ENCODE measurements around the gene ADSS2. TPM values are rescaled to one million over a fixed set of nuclear protein-coding genes. Genes with fewer than 3 reads are reported as not detected.
"Not testable (repeated sequence)": the region's sequence is repeated elsewhere in the genome, so short reads cannot be mapped to it uniquely, and the experiment has no call there.

The ADSS2 gene
- total RNA-seq, 1 donor from 2014 or later, result 74.5 TPM

DNA sequence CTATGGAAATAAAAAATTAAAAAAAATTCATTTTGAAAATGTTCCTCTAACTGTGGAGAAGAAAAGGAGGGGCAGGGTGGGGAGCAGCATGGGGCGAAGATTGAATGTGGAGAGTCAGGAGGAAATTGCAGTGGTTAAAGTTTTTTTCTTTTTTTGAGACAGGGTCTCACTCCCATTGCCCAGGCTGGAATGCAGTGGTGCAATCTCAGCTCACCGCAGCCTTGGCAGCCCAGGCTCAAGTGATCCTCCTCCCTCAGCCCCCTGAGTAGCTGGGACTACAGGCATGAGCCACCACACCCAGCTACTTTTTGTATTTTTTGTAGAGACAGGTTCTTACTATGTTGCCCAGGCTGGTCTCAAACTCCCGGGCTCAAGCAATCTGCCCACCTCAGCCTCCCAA, 67.6 kb downstream of the ADSS2 start:
- H3K4me1 Mint-ChIP-seq (ENCODE audit: low read depth), result no peaks in the 10 kb centered on the region
- H3K4me3 Mint-ChIP-seq, result no peak overlapping the region
- H3K27ac Mint-ChIP-seq, result no peak overlapping the region
- no peaks in the 10 kb centered on the region for H3K9me3 Mint-ChIP-seq
- no peak for DNase-seq (ENCODE audit: low spot score)
- intact Hi-C loops (cut with micrococcal nuclease), result no loop called here
- H3K27me3 Mint-ChIP-seq (ENCODE audit: insufficient read depth), result no peaks in the 10 kb centered on the region
- H3K36me3 Mint-ChIP-seq (ENCODE audit: low read depth), result no peaks in the 10 kb centered on the region

DNA sequence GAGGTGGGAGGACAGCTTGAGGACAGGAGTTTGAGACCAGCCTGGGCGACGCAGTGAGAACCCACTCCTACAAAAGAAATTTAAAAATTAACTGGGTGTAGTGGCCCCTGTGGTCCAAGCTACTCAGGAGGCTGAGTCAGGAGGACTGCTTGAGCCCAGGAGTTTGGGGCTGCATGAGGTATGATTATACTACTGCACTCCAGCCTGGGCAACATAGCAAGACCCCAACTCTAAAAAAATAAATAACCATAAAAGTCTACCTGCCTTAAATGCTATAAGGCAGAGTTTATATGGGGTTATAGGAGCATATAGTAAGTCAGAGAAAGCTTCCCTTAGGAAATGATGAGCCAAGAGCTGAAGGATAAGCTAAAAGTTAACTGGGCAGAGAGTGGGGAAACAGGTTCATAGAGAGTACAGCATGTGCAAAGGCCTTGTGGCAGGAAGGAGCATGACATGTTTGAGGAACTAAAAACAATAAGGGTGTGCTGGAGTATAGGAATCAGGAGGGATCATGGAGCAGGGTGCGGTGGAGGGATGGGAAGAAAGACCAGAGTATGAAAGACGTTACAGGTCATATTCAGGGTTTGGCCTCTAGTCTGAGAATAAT, 68.3 kb downstream of the ADSS2 start:
- Mint-ChIP-seq H3K36me3 (ENCODE audit: low read depth) (no peaks in the 10 kb centered on the region), H3K27me3 (ENCODE audit: insufficient read depth) (no peaks in the 10 kb centered on the region), H3K4me3 (no peak overlapping the region), H3K9me3 (no peaks in the 10 kb centered on the region), H3K4me1 (ENCODE audit: low read depth) (no peaks in the 10 kb centered on the region), H3K27ac (no peak overlapping the region)
- no peak for DNase-seq (ENCODE audit: low spot score)
- intact Hi-C loops (cut with micrococcal nuclease), result no loop called here

DNA sequence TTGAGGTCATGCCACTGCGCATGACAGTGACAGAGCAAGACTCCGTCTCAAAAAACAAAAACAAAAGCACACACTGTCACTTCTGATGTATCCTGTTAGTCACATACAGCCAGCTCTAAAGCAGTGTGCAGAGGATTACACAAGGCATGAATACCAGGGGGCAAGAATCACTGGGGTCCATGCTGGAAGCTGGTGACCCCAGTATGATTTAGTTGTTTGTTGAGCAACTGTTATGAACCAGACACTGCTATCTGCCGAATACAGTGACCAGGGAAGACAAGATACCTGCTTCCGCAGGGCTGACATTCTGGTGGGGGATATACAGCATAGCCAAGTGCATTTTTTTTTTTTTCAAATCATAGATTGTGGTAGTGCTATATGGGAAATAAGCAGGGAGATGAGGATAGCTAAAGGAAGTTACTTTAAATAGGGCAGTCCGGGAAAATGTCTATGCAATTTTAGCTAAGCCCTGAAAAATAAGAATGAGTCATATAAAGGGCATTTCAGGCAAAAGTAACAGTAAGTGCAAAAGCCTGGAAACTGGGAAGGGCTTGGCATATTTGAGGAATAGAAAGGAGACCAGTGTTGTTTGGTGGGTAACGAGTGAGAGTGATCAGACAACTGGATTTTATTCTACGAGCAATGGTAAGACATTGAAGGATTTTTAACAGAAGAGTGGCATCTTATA, 69.7 kb downstream of the ADSS2 start:
- Mint-ChIP-seq H3K27ac (no peak overlapping the region), H3K9me3 (no peaks in the 10 kb centered on the region), H3K27me3 (ENCODE audit: insufficient read depth) (no peaks in the 10 kb centered on the region), H3K4me1 (ENCODE audit: low read depth) (no peaks in the 10 kb centered on the region), H3K36me3 (ENCODE audit: low read depth) (no peaks in the 10 kb centered on the region), H3K4me3 (no peak overlapping the region)
- intact Hi-C loops (cut with micrococcal nuclease), result no loop called here
- DNase-seq (ENCODE audit: low spot score), result no peak

DNA sequence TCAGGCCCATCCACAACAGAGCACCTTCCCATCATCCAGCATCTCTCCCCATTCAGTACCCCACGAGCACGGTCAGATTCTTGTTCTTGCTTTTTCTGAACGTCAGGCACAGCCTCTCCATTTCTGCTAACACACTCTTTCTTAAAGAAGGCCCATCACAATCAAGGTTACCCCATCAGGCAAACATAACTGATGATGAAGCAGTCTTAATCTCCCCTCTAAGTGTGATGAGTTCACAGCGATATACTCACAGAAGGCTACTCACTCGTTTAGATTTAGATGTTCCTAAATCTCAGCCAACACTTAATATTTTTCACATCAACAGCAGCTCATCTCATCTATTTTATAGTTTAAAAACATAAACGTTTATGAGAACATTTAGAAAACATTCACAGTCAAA, 75.6 kb downstream of the ADSS2 start:
- Mint-ChIP-seq H3K27me3 (ENCODE audit: insufficient read depth) (no peaks in the 10 kb centered on the region), H3K36me3 (ENCODE audit: low read depth) (no peaks in the 10 kb centered on the region)

DNA sequence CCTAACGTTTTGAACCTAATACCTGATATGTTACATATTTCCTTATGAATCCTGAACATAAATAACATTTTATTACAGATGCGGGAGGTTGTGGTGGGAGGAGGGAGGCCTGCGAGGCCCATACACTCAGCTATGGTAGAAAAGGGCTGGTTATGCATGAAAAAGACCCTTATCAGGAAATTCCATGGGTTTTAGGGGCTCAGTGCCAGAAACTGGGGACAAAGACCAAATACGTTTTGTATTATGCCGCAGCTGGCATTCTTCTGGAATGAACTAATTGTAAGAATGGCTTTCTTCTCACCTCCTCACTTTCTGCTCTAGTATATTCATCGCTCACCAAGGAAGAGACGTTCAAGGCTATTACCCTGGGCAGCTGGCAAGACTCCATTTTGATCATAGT, 76.7 kb downstream of the ADSS2 start:
- H3K4me1 Mint-ChIP-seq (ENCODE audit: low read depth), result no peaks in the 10 kb centered on the region
- no peaks in the 10 kb centered on the region for H3K9me3 Mint-ChIP-seq
- no peaks in the 10 kb centered on the region for H3K36me3 Mint-ChIP-seq (ENCODE audit: low read depth)
- intact Hi-C loops (cut with micrococcal nuclease), result no loop called here
- H3K4me3 Mint-ChIP-seq, result no peak overlapping the region
- H3K27me3 Mint-ChIP-seq (ENCODE audit: insufficient read depth), result no peaks in the 10 kb centered on the region
- no peak for DNase-seq (ENCODE audit: low spot score)
- no peak overlapping the region for H3K27ac Mint-ChIP-seq

More for the DNA sequence above, 75.6 kb downstream of the ADSS2 start:
- no peak for DNase-seq (ENCODE audit: low spot score)
- no peaks in the 10 kb centered on the region for H3K9me3 Mint-ChIP-seq
- H3K4me1 Mint-ChIP-seq (ENCODE audit: low read depth), result no peaks in the 10 kb centered on the region
- no peak overlapping the region for H3K4me3 Mint-ChIP-seq
- H3K27ac Mint-ChIP-seq, result no peak overlapping the region
- intact Hi-C loops (cut with micrococcal nuclease), result no loop called here

DNA sequence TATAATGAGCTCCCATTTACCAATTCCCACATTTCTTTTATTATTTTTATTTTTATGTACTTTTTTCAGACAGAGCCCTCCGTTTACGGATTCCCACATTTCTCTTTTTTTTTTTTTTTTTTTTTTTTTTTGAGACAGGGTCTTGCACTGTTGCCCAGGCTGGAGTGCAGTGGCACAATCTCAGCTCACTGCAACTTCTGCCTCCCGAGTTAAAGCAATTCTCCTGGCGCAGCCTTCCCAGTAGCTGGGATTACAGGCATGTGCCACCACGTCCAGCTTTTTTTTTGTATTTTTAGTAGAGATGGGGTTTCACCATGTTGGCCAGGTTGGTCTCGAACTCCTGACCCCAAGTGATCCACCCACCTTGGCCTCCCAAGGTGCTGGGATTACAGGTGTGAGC, 77.2 kb downstream of the ADSS2 start:
- H3K27ac Mint-ChIP-seq; intact Hi-C loops (cut with micrococcal nuclease); H3K36me3 Mint-ChIP-seq (ENCODE audit: low read depth); H3K27me3 Mint-ChIP-seq (ENCODE audit: insufficient read depth); DNase-seq (ENCODE audit: low spot score); H3K9me3 Mint-ChIP-seq; H3K4me1 Mint-ChIP-seq (ENCODE audit: low read depth); H3K4me3 Mint-ChIP-seq: not testable (repeated sequence)

DNA sequence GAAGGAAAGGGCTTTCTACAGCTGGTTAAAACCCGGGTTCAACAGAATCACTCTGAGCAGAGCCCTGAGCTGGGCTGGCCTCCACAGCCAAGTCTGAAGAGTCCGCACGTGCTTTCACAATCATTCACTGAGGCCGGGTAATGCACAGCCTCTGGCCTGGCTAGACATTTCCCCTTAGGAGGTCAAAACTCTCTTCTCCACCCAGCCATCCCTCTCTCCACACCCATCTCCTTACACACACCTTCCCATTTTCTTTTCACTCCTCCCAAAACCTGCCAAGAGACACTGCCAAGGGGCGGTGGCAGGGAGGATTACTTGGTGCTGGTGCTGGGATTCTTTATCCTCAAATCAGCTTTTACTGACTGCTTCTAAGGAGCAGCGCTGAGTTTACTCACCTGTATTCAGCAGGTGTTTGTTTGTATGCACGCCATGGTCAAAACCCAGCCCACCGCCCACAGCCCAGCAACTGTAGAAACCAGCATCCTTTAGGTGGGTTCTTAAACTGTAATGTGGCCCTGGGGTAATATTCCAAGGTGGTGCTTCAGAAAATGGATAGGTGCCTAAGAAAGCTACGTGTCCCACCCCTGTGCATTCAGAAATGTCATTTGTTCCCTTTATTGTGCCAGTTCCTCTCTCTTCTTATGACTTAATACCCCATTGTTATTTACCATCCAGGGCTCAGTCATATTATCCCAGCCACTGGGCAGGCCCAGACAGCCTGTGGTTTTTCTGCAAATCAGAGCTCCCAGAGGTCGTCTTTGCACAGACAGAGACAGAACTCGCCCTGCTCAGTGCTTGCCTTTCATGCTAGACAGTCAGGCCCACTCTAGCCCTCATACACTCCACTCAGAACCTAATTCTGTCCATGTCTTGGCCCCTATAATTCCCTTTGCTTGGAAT, 80.2 kb downstream of the ADSS2 start:
- Mint-ChIP-seq H3K27me3 (ENCODE audit: insufficient read depth) (peaks cover 2% of the 10 kb centered on the region), H3K36me3 (ENCODE audit: low read depth) (no peaks in the 10 kb centered on the region), H3K4me3 (no peak overlapping the region), H3K9me3 (no peaks in the 10 kb centered on the region), H3K27ac (no peak overlapping the region), H3K4me1 (ENCODE audit: low read depth) (no peaks in the 10 kb centered on the region)
- no peak for DNase-seq (ENCODE audit: low spot score)
- intact Hi-C loops (cut with micrococcal nuclease), result no loop called here

DNA sequence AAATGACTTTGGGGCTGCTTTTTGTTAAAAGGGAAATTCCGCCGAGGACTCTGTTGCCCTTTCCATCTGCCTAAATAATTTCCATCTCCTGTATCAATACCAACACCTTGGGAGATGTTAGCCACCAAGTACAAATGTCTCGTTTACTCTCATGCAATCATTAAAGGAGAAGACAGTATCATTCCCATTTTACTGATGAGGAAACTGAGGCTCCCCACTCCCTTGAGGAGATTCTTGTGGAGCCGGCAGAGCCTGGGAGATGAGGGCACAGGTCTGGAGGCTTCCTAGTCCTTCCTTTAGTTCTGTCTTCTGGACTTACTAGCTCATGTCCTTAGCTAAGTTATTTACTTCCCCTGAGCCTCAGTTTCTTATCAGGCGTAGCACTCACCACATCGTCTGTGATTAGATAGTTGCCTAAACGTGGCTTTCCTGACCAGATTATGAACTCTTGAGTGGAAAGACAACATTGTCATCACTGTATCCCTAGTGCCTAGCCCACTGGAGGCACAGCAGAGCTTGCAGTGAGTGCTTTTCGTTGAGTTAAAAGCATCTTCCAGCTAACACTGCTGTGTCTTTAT, 81.6 kb downstream of the ADSS2 start:
- H3K4me3 Mint-ChIP-seq, result no peak overlapping the region
- no peaks in the 10 kb centered on the region for H3K4me1 Mint-ChIP-seq (ENCODE audit: low read depth)
- peaks cover 2% of the 10 kb centered on the region for H3K27me3 Mint-ChIP-seq (ENCODE audit: insufficient read depth)
- no peak overlapping the region for H3K27ac Mint-ChIP-seq
- peaks cover 4% of the 10 kb centered on the region for H3K9me3 Mint-ChIP-seq
- no peaks in the 10 kb centered on the region for H3K36me3 Mint-ChIP-seq (ENCODE audit: low read depth)
- DNase-seq (ENCODE audit: low spot score), result no peak
- intact Hi-C loops (cut with micrococcal nuclease), result no loop called here

DNA sequence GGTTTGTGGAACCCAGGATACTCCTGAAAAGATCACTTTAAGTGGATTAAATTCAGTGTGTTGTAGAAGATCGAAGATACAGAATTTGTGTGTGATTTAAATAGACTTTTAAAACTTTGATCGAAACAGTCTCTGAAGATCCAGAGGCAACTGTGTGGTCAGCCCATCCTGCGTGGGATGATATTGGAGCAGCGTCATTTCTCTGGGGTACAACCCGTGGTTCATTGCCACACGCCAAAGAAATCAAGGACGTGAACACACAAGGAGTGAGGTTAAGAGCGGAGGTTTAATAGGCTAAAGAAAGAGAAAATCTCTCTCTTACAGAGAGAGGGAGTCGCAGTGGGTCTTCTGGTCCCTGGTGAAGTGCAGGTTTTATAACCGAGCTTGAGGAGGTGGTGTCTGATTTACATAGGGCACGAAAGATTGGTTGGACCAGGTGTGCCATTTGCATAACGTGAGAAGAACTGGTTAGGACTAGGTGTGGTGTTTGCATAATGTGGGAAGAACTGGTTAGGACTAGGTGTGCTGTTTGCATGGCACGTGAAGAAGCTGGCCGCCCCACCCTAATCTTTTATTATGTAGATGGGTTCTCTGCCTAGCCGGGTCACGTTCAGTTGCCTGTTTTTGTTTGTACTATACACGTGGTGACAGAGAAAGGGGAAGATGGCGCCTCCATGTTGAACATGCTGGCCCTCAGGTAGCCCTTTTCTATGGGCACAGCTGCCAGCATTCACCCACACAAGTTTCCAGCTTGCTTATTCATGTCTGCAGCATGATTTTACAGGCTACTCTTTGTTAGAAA, 82.3 kb downstream of the ADSS2 start:
- Mint-ChIP-seq H3K9me3 (peaks cover 11% of the 10 kb centered on the region), H3K27ac (no peak overlapping the region), H3K4me1 (ENCODE audit: low read depth) (no peaks in the 10 kb centered on the region), H3K4me3 (no peak overlapping the region), H3K27me3 (ENCODE audit: insufficient read depth) (peaks cover 2% of the 10 kb centered on the region), H3K36me3 (ENCODE audit: low read depth) (no peaks in the 10 kb centered on the region)
- intact Hi-C loops (cut with micrococcal nuclease), result no loop called here
- no peak for DNase-seq (ENCODE audit: low spot score)

DNA sequence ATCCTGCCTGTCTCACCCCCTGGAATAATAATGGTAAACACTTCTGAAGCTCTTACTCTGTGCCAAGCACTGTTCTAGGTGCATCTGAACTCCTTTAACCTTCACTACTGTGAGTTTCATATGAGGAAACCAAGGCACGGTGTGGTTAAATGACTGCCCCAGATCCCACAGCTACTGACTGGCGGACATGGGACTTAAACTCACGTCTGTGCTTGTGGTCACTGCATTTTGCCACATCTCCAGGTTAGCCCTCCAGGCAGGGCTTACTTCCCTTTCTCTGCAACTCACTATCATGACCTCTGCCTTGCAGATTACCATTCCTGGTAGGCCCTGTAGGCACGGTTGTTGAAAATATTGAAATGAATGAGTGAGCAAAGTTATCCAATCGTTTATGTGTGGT, 83.4 kb downstream of the ADSS2 start:
- intact Hi-C loops (cut with micrococcal nuclease), result no loop called here
- DNase-seq (ENCODE audit: low spot score), result no peak
- Mint-ChIP-seq H3K4me3 (no peak overlapping the region), H3K9me3 (peaks cover 15% of the 10 kb centered on the region), H3K4me1 (ENCODE audit: low read depth) (no peaks in the 10 kb centered on the region), H3K27me3 (ENCODE audit: insufficient read depth) (peaks cover 2% of the 10 kb centered on the region), H3K27ac (no peak overlapping the region), H3K36me3 (ENCODE audit: low read depth) (no peaks in the 10 kb centered on the region)

DNA sequence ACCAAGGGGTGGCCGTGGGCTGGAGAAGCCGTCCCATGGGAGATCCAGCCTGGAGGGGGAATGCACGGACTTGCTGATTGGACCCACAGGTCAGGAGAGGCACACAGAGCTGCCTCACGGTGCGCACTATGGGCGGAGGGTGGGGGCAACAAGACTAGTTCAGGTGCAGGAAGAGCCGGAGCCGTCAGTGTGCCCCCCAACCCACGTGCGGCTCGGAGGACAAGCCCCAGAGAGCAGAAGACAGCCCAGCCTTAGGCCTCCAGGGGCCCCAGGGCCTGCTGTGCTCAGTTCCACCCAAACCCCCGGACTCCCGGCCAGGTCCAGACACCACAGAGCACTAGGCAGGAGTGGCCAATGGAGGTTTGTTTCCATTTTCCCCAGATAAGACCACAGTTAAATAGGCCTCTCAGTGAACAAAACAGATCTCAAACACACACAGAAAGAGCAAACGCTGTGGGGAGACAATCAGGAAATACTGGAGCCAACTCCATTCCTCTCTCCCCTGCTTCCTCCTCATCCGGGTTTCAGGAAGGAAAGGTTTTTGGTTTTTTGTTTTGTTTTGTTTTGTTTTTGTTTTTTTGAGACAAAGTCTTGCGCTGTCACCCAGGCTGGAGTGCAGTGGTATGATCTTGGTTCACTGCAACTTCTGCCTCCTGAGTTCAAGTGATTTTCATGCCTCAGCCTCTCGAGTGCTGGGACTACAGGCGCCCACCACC, 84.2 kb downstream of the ADSS2 start:
- intact Hi-C loops (cut with micrococcal nuclease), result no loop called here
- H3K4me3 Mint-ChIP-seq, result no peak overlapping the region
- peaks cover 2% of the 10 kb centered on the region for H3K27me3 Mint-ChIP-seq (ENCODE audit: insufficient read depth)
- H3K9me3 Mint-ChIP-seq, result peaks cover 15% of the 10 kb centered on the region
- no peak for DNase-seq (ENCODE audit: low spot score)
- no peak overlapping the region for H3K27ac Mint-ChIP-seq
- no peaks in the 10 kb centered on the region for H3K36me3 Mint-ChIP-seq (ENCODE audit: low read depth)
- H3K4me1 Mint-ChIP-seq (ENCODE audit: low read depth), result no peaks in the 10 kb centered on the region

DNA sequence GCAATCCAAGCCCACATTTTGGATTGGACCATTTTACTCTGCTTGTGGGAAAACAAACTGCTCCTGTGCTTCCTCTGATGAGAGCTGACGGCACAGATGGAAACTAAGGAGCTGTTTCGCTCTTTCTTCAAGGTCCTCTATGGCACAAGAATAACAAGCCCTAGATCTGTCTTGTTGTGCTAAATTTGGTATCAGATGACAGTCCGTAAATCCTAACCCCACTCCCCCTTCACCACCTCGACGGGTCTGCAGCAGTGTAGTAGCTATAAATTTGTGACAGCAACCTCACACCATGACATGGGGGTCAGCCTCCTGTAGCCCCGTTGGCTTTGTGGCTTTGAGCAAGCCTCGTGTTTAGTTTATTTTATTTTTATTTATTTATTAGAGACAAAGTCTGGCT, 85.9 kb downstream of the ADSS2 start:
- Mint-ChIP-seq H3K4me1 (ENCODE audit: low read depth) (no peaks in the 10 kb centered on the region), H3K27ac (no peak overlapping the region), H3K4me3 (no peak overlapping the region), H3K9me3 (peaks cover 15% of the 10 kb centered on the region), H3K27me3 (ENCODE audit: insufficient read depth) (peaks cover 2% of the 10 kb centered on the region), H3K36me3 (ENCODE audit: low read depth) (no peaks in the 10 kb centered on the region)
- intact Hi-C loops (cut with micrococcal nuclease), result no loop called here
- no peak for DNase-seq (ENCODE audit: low spot score)
